Measurements from ENCODE around the gene NKAIN2. TPM values are rescaled to one million over a fixed set of nuclear protein-coding genes. Genes with fewer than 3 reads are reported as not detected.

Gene NKAIN2
- total RNA-seq, 1 experiment from 2014 or later: 2.2 TPM

GRCh38 chr6:124671324-124671723 is 867.7 kb downstream of the NKAIN2 start:
- no TSS peak for BruUV-seq (replicated peaks)
- Histone ChIP-seq H3K27me3 (replicated peaks; ENCODE audit: insufficient read depth, low read depth, low read length, poor library complexity) (no peaks in the 10 kb centered on the region), H3K36me3 (ENCODE audit: insufficient read depth, low read length, poor library complexity, severe bottlenecking) (no peaks in the 10 kb centered on the region), H3K9me3 (ENCODE audit: low read depth, low read length, poor library complexity, severe bottlenecking) (peaks cover 13% of the 10 kb centered on the region), H3K27ac (ENCODE audit: low read depth, low read length, poor library complexity, severe bottlenecking) (no peak overlapping the region), H3K4me1 (ENCODE audit: insufficient read depth, low read length, poor library complexity, severe bottlenecking) (no peaks in the 10 kb centered on the region), H3K4me3 (ENCODE audit: low read depth, low read length, poor library complexity, severe bottlenecking) (no peak overlapping the region)
- TF ChIP-seq EZH2 (IDR thresholded peaks at IDR 0.05; ENCODE audit: borderline replicate concordance, low read depth, low read length, poor library complexity, severe bottlenecking): no peak
- CTCF ChIA-PET: no interaction called here
- intact Hi-C loops (cut with micrococcal nuclease; ENCODE audit: unreplicated experiment): no loop called here
- DNase-seq (ENCODE audit: low spot score): no peak
- POLR2A ChIA-PET (ENCODE audit: low non-redundant PET): no interaction called here

GRCh38 chr6:124674042-124674441 is 870.4 kb downstream of the NKAIN2 start:
- H3K9me3 ChIP-seq (ENCODE audit: low read depth, low read length, poor library complexity, severe bottlenecking): peaks cover 32% of the 10 kb centered on the region
- intact Hi-C loops (cut with micrococcal nuclease; ENCODE audit: unreplicated experiment): no loop called here
- no peaks in the 10 kb centered on the region for H3K36me3 ChIP-seq (ENCODE audit: insufficient read depth, low read length, poor library complexity, severe bottlenecking)
- ChIA-PET CTCF (no interaction called here), POLR2A (ENCODE audit: low non-redundant PET) (no interaction called here)
- DNase-seq (ENCODE audit: low spot score): no peak
- TF ChIP-seq EZH2 (IDR thresholded peaks at IDR 0.05; ENCODE audit: borderline replicate concordance, low read depth, low read length, poor library complexity, severe bottlenecking): no peak
- TF ChIP-seq, protein P1, sequence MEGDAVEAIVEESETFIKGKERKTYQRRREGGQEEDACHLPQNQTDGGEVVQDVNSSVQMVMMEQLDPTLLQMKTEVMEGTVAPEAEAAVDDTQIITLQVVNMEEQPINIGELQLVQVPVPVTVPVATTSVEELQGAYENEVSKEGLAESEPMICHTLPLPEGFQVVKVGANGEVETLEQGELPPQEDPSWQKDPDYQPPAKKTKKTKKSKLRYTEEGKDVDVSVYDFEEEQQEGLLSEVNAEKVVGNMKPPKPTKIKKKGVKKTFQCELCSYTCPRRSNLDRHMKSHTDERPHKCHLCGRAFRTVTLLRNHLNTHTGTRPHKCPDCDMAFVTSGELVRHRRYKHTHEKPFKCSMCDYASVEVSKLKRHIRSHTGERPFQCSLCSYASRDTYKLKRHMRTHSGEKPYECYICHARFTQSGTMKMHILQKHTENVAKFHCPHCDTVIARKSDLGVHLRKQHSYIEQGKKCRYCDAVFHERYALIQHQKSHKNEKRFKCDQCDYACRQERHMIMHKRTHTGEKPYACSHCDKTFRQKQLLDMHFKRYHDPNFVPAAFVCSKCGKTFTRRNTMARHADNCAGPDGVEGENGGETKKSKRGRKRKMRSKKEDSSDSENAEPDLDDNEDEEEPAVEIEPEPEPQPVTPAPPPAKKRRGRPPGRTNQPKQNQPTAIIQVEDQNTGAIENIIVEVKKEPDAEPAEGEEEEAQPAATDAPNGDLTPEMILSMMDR (conservative IDR thresholded peaks at IDR 0.05; ENCODE audit: low read depth, low read length): no peak
- BruUV-seq (replicated peaks): no TSS peak
- H3K27ac ChIP-seq (ENCODE audit: low read depth, low read length, poor library complexity, severe bottlenecking): no peak overlapping the region
- no peak overlapping the region for H3K4me3 ChIP-seq (ENCODE audit: low read depth, low read length, poor library complexity, severe bottlenecking)
- H3K4me1 ChIP-seq (ENCODE audit: insufficient read depth, low read length, poor library complexity, severe bottlenecking): no peaks in the 10 kb centered on the region
- no peaks in the 10 kb centered on the region for H3K27me3 ChIP-seq (replicated peaks; ENCODE audit: insufficient read depth, low read depth, low read length, poor library complexity)

- H3K4me1 ChIP-seq (ENCODE audit: insufficient read depth, low read length, poor library complexity, severe bottlenecking): no peaks in the 10 kb centered on the region
- no peak overlapping the region for H3K27ac ChIP-seq (ENCODE audit: low read depth, low read length, poor library complexity, severe bottlenecking)
- ChIA-PET POLR2A (ENCODE audit: low non-redundant PET) (interaction anchor here (0.6 kb wide), 1 partner anchor 176 kb away, joined by 3 read pairs; no protein-coding TSS in a partner anchor), CTCF (no interaction called here)
- H3K9me3 ChIP-seq (ENCODE audit: low read depth, low read length, poor library complexity, severe bottlenecking): peaks cover 32% of the 10 kb centered on the region
- intact Hi-C loops (cut with micrococcal nuclease; ENCODE audit: unreplicated experiment): no loop called here
- no peaks in the 10 kb centered on the region for H3K27me3 ChIP-seq (replicated peaks; ENCODE audit: insufficient read depth, low read depth, low read length, poor library complexity)
- DNase-seq (ENCODE audit: low spot score): no peak
- no TSS peak for BruUV-seq (replicated peaks)
- H3K4me3 ChIP-seq (ENCODE audit: low read depth, low read length, poor library complexity, severe bottlenecking): no peak overlapping the region
- TF ChIP-seq, protein P1 (conservative IDR thresholded peaks at IDR 0.05; ENCODE audit: low read depth, low read length): no peak
- TF ChIP-seq EZH2 (IDR thresholded peaks at IDR 0.05; ENCODE audit: borderline replicate concordance, low read depth, low read length, poor library complexity, severe bottlenecking): no peak
- no peaks in the 10 kb centered on the region for H3K36me3 ChIP-seq (ENCODE audit: insufficient read depth, low read length, poor library complexity, severe bottlenecking)
Measured at GRCh38 chr6:124676033-124676432, 872.4 kb downstream of the NKAIN2 start.

DNA sequence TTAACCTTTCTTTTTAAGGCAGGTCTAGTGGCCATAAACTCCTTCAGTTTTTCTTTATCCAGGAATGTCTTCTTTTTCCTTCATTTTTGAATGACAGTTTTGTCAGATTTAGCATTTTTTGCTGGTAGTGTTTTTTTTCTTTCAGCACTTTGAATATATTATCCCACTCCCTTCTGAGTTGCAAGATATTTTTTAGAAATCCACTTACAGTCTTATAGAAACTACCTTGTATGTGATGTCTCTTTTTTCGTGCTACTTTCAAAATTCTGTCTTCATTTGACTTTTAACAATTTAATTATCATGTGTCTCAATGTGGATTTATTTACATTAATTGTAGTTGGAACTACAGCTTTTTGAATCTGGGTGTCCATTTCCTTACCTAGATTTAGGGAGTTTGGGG is 874.2 kb downstream of the NKAIN2 start:
- POLR2A ChIA-PET (ENCODE audit: low non-redundant PET): no interaction called here
- no TSS peak for BruUV-seq (replicated peaks)
- Histone ChIP-seq H3K9me3 (ENCODE audit: low read depth, low read length, poor library complexity, severe bottlenecking) (peaks cover 32% of the 10 kb centered on the region), H3K27me3 (replicated peaks; ENCODE audit: insufficient read depth, low read depth, low read length, poor library complexity) (no peaks in the 10 kb centered on the region), H3K27ac (ENCODE audit: low read depth, low read length, poor library complexity, severe bottlenecking) (no peak overlapping the region), H3K36me3 (ENCODE audit: insufficient read depth, low read length, poor library complexity, severe bottlenecking) (no peaks in the 10 kb centered on the region), H3K4me3 (ENCODE audit: low read depth, low read length, poor library complexity, severe bottlenecking) (no peak overlapping the region), H3K4me1 (ENCODE audit: insufficient read depth, low read length, poor library complexity, severe bottlenecking) (no peaks in the 10 kb centered on the region)
- TF ChIP-seq, protein P1 (conservative IDR thresholded peaks at IDR 0.05; ENCODE audit: low read depth, low read length): no peak
- TF ChIP-seq EZH2 (IDR thresholded peaks at IDR 0.05; ENCODE audit: borderline replicate concordance, low read depth, low read length, poor library complexity, severe bottlenecking): no peak
- intact Hi-C loops (cut with micrococcal nuclease; ENCODE audit: unreplicated experiment): no loop called here
- CTCF ChIA-PET: no interaction called here
- no peak for DNase-seq (ENCODE audit: low spot score)
